GM18526 (cell line): ENCODE measurements around the gene PALLD.

Source experiments
- POLR2A ChIP-seq: IDR thresholded peaks from 3 replicates; pipeline ENCODE4 v1.6.1; 2011; ENCODE audit not compliant: insufficient read length; ENCODE audit errors: extremely low read depth

The PALLD gene

GRCh38 chr4:168612450-168613135, 115.7 kb downstream of the PALLD start:
- TF ChIP-seq POLR2A, result no peak

- no peak for TF ChIP-seq POLR2A
Observed at GRCh38 chr4:168613869-168614268, 117.0 kb downstream of the PALLD start.

GRCh38 chr4:168614281-168615057, 117.6 kb downstream of the PALLD start:
- no peak for TF ChIP-seq POLR2A

DNA sequence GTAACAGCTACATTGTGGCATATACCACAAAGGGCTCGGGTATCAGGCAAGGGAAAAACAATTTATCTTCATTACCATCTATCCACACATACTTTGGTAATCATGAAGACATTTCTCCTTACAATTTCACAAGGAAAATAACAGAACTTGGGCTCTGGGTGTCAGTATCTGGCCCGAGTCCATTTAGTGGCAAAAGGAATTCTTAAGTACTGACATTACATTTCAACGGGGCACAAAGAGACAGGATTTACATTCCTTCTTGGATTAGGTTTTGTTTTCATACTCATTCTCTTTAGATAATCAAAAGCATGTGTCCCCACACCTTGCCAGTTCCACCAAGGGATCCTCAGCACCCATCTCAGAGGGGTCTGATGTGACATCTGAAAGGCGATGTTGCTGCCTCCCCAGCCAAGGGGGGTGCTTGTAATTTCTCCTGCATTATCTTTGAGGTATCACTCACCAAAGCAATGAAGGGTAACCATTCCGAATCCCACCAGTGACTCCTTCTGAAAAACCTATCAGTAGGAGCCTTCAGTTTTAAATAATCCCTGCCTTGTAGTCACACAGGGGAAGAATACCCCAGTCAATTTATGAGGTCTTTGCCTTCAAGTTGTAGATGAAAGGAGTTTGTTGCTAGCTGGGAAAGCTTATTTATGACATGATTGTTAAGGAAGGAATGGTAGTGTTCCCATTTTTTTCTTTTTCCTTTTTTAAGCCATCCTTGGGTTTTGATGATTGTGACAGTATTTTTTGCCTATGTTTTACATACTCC, 118.6 kb downstream of the PALLD start:
- no peak for TF ChIP-seq POLR2A

GRCh38 chr4:168618577-168619265, 121.9 kb downstream of the PALLD start:
- TF ChIP-seq POLR2A, result no peak

GRCh38 chr4:168619266-168619631, 122.4 kb downstream of the PALLD start:
- TF ChIP-seq POLR2A, result no peak

DNA sequence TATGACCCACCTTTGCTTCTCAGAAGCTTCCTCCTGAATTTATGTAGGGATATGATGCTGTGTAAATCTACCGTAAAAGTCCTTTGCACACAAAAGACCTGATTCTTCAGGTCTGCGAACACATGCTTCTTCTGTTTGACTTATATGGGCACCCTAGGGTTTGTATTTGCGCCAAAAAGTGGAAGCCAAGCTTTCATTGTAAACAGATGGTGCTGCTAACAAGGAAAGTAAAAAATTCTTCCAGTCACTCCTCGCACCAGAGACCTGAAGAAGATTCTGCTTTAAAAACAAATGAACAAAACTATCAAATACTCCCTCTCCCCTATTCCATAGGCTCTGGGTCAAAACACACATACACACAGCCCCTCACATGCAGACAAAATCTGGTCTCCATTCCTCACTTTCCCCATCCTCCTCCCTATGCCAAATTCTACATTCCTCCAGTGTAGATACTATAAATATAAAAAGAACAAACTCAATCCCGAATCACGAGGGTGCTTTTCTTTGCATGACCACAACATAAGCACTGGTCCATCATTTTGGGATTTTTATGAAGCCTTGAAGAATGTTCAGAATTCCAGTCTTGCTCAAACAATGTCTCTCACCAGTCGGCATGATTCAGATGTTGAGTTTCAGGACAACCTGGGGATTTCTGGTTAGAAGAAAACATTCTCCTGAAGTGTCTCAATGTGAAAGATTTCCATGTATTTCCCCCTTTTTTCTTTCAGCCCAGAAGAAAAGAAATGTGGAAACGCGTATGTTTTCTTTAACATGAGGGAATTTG, 125.1 kb downstream of the PALLD start:
- no peak for TF ChIP-seq POLR2A

GRCh38 chr4:168622600-168622999, 125.7 kb downstream of the PALLD start:
- TF ChIP-seq POLR2A, result no peak

- TF ChIP-seq POLR2A, result no peak
Observed at GRCh38 chr4:168623011-168623410, 126.2 kb downstream of the PALLD start.

GRCh38 chr4:168623484-168623883, 126.6 kb downstream of the PALLD start:
- TF ChIP-seq POLR2A, result no peak

- TF ChIP-seq POLR2A, result no peak
Observed at GRCh38 chr4:168628251-168628650, 131.4 kb downstream of the PALLD start.

GRCh38 chr4:168629566-168629965, 132.7 kb downstream of the PALLD start:
- no peak for TF ChIP-seq POLR2A

GRCh38 chr4:168630445-168631187, 133.8 kb downstream of the PALLD start:
- TF ChIP-seq POLR2A, result no peak
